DOHH2 (cell line): Measurements from ENCODE around the gene APOL2.

ENCODE experiments used
- H3F3A ChIP-seq: fragments of 200-600 bp; sonication (generic), shearing (Covaris generic); 2 replicates; pipeline ENCODE4 v1.6.0; 2016; ENCODE audit warnings: antibody characterized with exemption, mild to moderate bottlenecking; ENCODE audit not compliant: control insufficient read depth, insufficient read depth
- H3K27ac ChIP-seq: fragments of 200-600 bp; sonication (generic); 2 replicates; pipeline ENCODE4 v1.5.1; 2014; ENCODE audit warnings: low read depth, mild to moderate bottlenecking, low read length, moderate library complexity
- H3K27me3 ChIP-seq: fragments of 200-600 bp; sonication (generic); 2 replicates; pipeline ENCODE4 v1.6.1; 2014; ENCODE audit warnings: mild to moderate bottlenecking, low read length, mixed read lengths; ENCODE audit not compliant: control insufficient read depth
- H3K36me3 ChIP-seq: fragments of 200-600 bp; sonication (generic); 2 replicates; pipeline ENCODE4 v1.6.1; 2014; ENCODE audit warnings: mild to moderate bottlenecking, low read length, moderate library complexity, mixed read lengths; ENCODE audit not compliant: control insufficient read depth
- H3K4me1 ChIP-seq: fragments of 200-600 bp; sonication (generic); 2 replicates; pipeline ENCODE4 v1.6.1; 2014; ENCODE audit warnings: mild to moderate bottlenecking, low read length, mixed read lengths; ENCODE audit not compliant: control insufficient read depth
- H3K4me2 ChIP-seq: fragments of 200-600 bp; sonication (generic); 2 replicates; pipeline ENCODE4 v1.6.0; 2014; ENCODE audit warnings: mild to moderate bottlenecking, low read length, moderate library complexity
- H3K4me3 ChIP-seq: fragments of 200-600 bp; sonication (generic); 2 replicates; pipeline ENCODE4 v1.5.1; 2014; ENCODE audit warnings: mild to moderate bottlenecking, low read length, mixed read lengths
- H3K79me2 ChIP-seq: fragments of 200-600 bp; sonication (generic); 2 replicates; pipeline ENCODE4 v1.6.1; 2014; ENCODE audit warnings: mild to moderate bottlenecking, low read length, mixed read lengths; ENCODE audit not compliant: control insufficient read depth
- H3K9me2 ChIP-seq: fragments of 200-600 bp; sonication (generic); replicated peaks from 2 replicates; pipeline ENCODE4 v1.6.1; 2014; ENCODE audit warnings: mild to moderate bottlenecking, low read length, mixed read lengths; ENCODE audit not compliant: control insufficient read depth
- H3K9me3 ChIP-seq: fragments of 200-600 bp; sonication (generic); 2 replicates; pipeline ENCODE4 v1.6.1; 2014; ENCODE audit warnings: antibody characterized with exemption, low read length, mixed read lengths; ENCODE audit not compliant: control insufficient read depth, insufficient read depth
- H4K20me1 ChIP-seq: fragments of 200-600 bp; sonication (generic); 2 replicates; pipeline ENCODE4 v1.6.0; 2014; ENCODE audit warnings: low read depth, mild to moderate bottlenecking, antibody characterized with exemption, low read length, moderate library complexity; ENCODE audit not compliant: control insufficient read depth, insufficient read depth
- CTCF ChIP-seq: fragments of 200-600 bp; sonication (generic); IDR thresholded peaks from one replicate; pipeline ENCODE4 v1.5.1; 2014; ENCODE audit warnings: antibody characterized with exemption, mild to moderate bottlenecking, low read depth, low read length; ENCODE audit not compliant: poor library complexity, severe bottlenecking
- EZH2phosphoT487 ChIP-seq: fragments of 200-600 bp; sonication (generic); IDR thresholded peaks from 2 replicates; pipeline ENCODE4 v1.6.1; 2017; ENCODE audit warnings: borderline replicate concordance, mild to moderate bottlenecking, antibody characterized with exemption, low read length, moderate library complexity, mixed read lengths

APOL2 gene

DNA sequence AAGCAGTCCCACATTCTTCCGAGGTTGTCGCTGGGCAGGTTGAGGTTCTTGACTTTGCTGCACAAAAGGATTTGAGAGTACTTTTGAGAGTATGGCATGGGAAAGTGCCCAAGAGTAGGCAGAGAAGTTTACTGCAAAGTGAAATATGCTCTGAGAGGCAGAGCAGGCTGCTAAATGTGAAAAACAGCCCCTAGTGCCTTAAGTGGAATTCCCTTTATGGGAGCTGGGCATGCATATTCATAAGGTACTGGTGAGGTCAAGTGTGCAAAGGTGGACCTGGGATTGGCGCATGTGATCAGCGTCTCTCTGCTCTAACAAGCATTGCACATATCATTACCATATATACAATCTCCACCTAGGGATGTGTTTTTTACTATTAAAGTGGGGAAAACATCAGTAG is 25.7 kb downstream of the APOL2 start:
- Histone ChIP-seq H3K27ac (no peak overlapping the region), H3K27me3 (peaks cover 33% of the 10 kb centered on the region), H3K36me3 (no peaks in the 10 kb centered on the region), H3K4me1 (peaks cover 14% of the 10 kb centered on the region), H3K79me2 (no peaks in the 10 kb centered on the region), H3F3A (no peaks in the 10 kb centered on the region), H3K4me3 (no peak overlapping the region), H3K9me2 (no peaks in the 10 kb centered on the region), H4K20me1 (no peaks in the 10 kb centered on the region), H3K4me2 (no peak overlapping the region), H3K9me3 (peaks cover 3% of the 10 kb centered on the region; the same call in 1 of the 2 replicates)
- TF ChIP-seq EZH2phosphoT487: no peak
- TF ChIP-seq CTCF: no peak

DNA sequence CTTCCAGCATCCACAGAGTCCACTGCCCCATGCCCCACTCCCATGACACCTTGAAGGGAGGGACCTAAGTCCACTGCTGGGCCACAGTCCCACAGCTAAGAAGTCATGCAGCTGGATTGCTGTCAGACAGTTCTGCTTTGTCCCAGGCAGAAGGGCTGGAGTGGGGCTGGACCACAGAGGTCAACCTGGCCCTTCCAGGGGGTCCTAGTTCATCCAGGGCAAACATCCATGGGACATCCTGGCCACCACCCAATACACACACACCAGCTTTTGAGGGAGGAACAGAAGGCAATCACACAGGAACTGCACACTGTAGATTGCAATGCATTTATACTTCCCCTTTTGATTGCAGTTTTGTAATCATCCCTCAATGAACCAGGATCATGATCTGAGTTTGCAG is 26.4 kb downstream of the APOL2 start:
- Histone ChIP-seq H3K4me3 (no peak overlapping the region), H3K36me3 (no peaks in the 10 kb centered on the region), H3K27ac (no peak overlapping the region), H3K9me2 (no peaks in the 10 kb centered on the region), H4K20me1 (no peaks in the 10 kb centered on the region), H3K4me2 (no peak overlapping the region), H3F3A (no peaks in the 10 kb centered on the region), H3K27me3 (peaks cover 28% of the 10 kb centered on the region), H3K79me2 (no peaks in the 10 kb centered on the region), H3K9me3 (peaks cover 3% of the 10 kb centered on the region; the same call in 1 of the 2 replicates), H3K4me1 (peaks cover 14% of the 10 kb centered on the region)
- TF ChIP-seq EZH2phosphoT487 (no peak), CTCF (no peak)

GRCh38 chr22:36211237-36211861 is 28.0 kb downstream of the APOL2 start:
- Histone ChIP-seq H3K36me3 (no peaks in the 10 kb centered on the region), H3F3A (no peaks in the 10 kb centered on the region)
- TF ChIP-seq EZH2phosphoT487 (no peak), CTCF (no peak)

More at GRCh38 chr22:36211237-36211861, 28.0 kb downstream of the APOL2 start:
- Histone ChIP-seq H3K4me3 (no peak overlapping the region), H3K27ac (no peak overlapping the region), H3K27me3 (peaks cover 16% of the 10 kb centered on the region), H3K9me3 (peaks cover 3% of the 10 kb centered on the region; the same call in 1 of the 2 replicates), H3K79me2 (no peaks in the 10 kb centered on the region), H3K4me2 (no peak overlapping the region), H3K9me2 (no peaks in the 10 kb centered on the region), H3K4me1 (peaks cover 19% of the 10 kb centered on the region), H4K20me1 (no peaks in the 10 kb centered on the region)
